CD1c-positive myeloid dendritic cell (primary cell): ENCODE measurements around the gene PGA4.
"Not testable (repeated sequence)": the region's sequence is repeated elsewhere in the genome, so short reads cannot be mapped to it uniquely, and the experiment has no call there.

Experiments used
- DNase-seq: peaks from one replicate; pipeline ENCODE4 v3.0.0-alpha.2; 2016; ENCODE audit errors: extremely low spot score

PGA4 gene

DNA sequence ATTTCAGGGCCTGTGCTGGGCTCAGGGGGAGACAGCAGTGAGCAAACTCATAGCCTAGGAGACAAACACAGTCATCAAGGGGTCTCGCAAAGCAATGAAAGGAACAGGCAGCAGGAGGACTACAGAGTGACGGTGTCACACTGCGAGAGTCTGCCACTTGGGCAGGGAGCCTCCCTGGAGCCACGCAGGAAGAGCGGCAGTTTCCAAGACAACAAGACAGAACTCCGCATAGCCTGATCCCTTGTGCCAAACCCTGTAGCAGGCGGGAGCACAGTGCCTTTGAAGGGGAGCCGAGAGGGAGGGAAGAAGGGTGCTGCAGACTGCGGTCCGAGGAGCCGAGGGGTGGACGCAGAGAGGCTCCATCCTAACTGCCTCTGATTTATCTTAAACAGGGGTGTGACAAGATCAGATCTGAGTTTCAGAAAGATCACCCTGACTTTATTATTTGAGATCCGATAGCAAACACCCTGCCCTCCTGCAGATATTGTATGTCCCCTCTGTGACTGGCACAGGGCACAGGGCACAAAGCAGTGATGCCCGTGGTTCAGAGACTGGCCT is 17.6 kb upstream of the PGA4 start:
- DNase-seq: not testable (repeated sequence)

DNA sequence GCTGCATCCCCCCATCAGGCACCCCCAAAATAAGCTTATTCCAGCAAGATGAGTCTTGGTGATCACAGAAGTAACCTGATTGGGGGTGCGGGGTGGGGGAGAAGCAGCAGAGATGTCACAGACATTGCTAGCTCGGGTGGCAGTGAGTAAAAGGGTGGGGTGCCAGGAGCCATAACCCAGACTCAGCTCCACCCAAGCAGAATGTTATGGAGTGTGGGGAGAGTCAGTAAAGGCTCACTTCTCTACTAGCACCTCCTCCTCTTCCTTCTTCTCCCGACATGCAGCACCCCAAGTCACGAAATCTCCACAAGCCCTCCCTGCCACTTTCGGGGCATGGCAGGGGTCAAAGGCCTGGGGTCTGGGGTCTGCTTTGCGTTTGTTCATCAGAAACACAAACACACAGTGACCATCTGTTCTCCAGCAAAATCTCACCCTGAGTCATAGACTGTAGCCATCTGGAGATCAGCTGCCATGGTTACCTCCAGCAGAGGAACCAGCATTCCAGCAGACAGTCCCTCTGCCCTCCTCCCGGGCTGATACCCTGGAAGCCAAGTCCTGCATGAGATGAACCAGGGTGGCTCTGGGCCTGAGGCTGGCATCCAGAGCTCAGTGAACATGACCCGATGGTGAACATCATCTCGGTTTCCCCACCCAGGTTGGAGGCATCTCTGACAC is 14.4 kb upstream of the PGA4 start:
- DNase-seq: not testable (repeated sequence)

- not testable (repeated sequence) for DNase-seq
Measured at GRCh38 chr11:61210629-61211028, 11.5 kb upstream of the PGA4 start.

GRCh38 chr11:61211327-61211952 is 10.7 kb upstream of the PGA4 start:
- not testable (repeated sequence) for DNase-seq

DNA sequence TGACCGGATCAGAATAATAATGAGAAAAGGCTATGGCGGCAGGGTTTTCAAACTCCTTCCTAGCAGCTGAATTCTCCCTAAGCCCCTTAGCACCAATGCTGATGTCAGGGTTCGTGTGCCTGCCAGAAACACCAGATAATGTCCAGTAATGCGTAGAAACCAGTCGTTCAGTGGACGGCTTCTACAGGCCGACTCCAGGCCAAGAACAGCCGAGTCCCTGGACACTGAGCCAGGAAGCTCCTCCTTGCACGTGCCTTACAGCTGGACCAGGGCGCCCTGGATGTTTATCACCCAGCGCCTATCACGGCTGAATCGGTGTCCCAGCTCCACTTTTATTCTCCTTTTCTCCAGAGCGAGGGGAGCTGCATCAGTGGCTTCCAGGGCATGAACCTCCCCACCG is 9.9 kb upstream of the PGA4 start:
- DNase-seq: not testable (repeated sequence)

DNA sequence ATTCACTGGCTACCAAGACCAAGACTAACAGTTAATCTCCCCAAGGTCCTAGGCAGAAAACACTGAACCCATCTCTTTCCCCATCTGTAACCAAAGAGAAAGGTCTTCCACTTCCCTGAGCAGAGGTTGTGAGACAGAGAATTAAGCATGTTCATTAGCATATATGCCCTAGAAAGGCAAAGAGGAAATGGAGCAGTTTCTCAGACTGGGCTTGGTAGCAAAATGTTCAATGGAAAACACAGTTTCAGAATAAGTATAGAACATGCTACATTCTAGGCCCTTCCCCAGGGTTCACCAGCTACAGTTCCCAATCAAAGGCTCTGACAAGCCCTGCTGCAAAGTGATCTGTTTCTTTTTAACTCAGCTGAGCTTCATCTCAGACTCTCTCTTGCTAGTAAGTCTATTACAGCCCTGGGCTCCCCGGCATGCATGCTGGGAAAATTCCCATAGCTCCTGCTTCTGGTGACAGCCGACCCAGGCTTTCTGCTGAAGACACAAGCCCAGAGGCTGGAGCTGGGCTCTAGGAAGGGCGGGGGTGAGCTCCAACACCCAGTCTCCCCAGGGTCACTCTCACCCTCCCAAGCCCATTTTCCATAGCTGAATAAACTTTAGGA is 8.3 kb upstream of the PGA4 start:
- DNase-seq: not testable (repeated sequence)

GRCh38 chr11:61218306-61218705 is 3.8 kb upstream of the PGA4 start:
- not testable (repeated sequence) for DNase-seq

- not testable (repeated sequence) for DNase-seq
Measured at GRCh38 chr11:61219016-61219415, 3.1 kb upstream of the PGA4 start.

- not testable (repeated sequence) for DNase-seq
Measured at GRCh38 chr11:61222692-61223091, 545 bp downstream of the PGA4 start.

DNA sequence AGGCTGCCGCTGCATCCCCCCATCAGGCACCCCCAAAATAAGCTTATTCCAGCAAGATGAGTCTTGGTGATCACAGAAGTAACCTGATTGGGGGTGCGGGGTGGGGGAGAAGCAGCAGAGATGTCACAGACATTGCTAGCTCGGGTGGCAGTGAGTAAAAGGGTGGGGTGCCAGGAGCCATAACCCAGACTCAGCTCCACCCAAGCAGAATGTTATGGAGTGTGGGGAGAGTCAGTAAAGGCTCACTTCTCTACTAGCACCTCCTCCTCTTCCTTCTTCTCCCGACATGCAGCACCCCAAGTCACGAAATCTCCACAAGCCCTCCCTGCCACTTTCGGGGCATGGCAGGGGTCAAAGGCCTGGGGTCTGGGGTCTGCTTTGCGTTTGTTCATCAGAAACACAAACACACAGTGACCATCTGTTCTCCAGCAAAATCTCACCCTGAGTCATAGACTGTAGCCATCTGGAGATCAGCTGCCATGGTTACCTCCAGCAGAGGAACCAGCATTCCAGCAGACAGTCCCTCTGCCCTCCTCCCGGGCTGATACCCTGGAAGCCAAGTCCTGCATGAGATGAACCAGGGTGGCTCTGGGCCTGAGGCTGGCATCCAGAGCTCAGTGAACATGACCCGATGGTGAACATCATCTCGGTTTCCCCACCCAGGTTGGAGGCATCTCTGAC is 4.5 kb downstream of the PGA4 start:
- DNase-seq: not testable (repeated sequence)

GRCh38 chr11:61229458-61229857 is 7.3 kb downstream of the PGA4 start:
- not testable (repeated sequence) for DNase-seq

GRCh38 chr11:61231033-61231432 is 8.9 kb downstream of the PGA4 start:
- not testable (repeated sequence) for DNase-seq

DNA sequence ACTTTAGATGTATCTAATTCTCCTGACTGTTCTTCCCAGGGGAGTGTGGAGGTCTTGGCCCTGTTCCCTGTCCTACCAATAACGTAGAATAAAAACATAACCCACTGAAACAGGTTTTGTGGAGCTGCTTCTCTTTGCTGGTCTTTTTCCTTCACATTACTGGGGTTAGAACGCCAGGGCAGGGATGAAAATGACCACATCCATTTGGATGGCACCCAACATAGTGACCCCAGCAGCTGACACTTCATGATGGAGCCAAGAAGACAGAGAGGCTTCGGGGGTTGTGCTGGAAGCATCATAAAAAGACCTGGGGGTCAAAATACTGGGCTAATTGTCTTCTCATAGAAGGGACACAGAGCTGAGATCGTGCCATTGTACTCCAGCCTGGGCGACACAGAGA is 9.4 kb downstream of the PGA4 start:
- not testable (repeated sequence) for DNase-seq

DNA sequence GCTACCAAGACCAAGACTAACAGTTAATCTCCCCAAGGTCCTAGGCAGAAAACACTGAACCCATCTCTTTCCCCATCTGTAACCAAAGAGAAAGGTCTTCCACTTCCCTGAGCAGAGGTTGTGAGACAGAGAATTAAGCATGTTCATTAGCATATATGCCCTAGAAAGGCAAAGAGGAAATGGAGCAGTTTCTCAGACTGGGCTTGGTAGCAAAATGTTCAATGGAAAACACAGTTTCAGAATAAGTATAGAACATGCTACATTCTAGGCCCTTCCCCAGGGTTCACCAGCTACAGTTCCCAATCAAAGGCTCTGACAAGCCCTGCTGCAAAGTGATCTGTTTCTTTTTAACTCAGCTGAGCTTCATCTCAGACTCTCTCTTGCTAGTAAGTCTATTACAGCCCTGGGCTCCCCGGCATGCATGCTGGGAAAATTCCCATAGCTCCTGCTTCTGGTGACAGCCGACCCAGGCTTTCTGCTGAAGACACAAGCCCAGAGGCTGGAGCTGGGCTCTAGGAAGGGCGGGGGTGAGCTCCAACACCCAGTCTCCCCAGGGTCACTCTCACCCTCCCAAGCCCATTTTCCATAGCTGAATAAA is 10.5 kb downstream of the PGA4 start:
- DNase-seq: not testable (repeated sequence)

DNA sequence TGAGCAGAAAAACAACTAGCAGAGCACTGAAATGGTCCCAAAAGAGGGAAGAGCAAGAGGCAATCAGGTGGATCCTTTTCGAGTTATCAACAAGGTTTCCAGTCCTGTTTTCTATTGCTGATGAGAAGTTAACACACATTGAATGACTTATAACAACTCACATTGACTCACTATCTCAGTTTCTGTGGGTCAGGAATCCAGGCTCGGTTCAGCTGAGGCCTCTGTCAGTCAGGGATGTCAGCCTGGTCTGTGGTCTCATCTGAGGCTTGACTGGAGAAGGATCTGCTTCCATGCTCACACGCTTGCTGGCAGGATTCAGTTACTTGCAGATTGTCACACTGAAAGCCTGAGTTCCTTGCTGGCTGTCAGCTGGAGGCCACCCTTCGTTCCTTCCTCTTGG is 15.0 kb downstream of the PGA4 start:
- not testable (repeated sequence) for DNase-seq

DNA sequence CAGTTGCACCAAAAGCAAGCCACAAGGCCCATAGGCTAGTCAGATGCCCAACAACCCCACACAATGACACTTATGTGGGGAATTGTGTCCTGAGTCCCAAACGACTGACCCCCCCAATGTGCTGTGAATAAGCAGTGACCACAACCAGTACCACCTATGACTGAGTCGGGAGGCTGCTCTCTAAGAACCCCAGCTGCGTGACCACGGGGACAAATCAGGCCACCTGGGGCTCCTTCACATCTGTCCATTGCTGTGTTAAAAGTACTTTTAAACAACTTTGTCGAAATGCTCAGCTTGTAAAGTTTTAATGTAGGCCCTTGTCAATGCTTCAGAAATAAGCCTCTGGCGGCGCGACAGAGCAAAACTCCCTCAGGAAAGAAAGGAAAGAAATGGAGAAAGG is 18.1 kb downstream of the PGA4 start:
- not testable (repeated sequence) for DNase-seq

DNA sequence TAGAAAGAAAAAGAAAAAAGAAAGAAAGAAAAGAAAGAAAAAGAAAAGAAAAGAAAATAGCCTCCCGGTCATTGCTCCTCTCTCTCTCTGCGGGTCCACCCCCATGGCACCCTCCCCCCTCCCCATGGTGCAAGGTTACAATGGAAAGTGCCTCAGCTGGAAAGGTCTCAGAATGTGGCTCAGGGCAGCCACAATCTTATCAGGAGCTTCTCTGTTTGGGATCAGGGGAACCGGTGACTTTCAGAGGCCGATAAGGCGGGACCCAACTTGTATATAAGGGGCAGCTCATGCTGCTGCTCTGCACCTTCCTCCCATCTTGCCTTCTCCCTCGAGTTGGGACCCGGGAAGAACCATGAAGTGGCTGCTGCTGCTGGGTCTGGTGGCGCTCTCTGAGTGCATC is 18.7 kb downstream of the PGA4 start, which contains the start of gene PGA5:
Gene PGA5, plus strand, starts transcription at position 301 of the 400 bp plus-strand sequence. Its CDS starts 52 bp downstream, at position 353.
- not testable (repeated sequence) for DNase-seq

- not testable (repeated sequence) for DNase-seq
Measured at GRCh38 chr11:61241526-61241925, 19.4 kb downstream of the PGA4 start.

GRCh38 chr11:61245284-61245964 is 23.3 kb downstream of the PGA4 start:
- DNase-seq: not testable (repeated sequence)

DNA sequence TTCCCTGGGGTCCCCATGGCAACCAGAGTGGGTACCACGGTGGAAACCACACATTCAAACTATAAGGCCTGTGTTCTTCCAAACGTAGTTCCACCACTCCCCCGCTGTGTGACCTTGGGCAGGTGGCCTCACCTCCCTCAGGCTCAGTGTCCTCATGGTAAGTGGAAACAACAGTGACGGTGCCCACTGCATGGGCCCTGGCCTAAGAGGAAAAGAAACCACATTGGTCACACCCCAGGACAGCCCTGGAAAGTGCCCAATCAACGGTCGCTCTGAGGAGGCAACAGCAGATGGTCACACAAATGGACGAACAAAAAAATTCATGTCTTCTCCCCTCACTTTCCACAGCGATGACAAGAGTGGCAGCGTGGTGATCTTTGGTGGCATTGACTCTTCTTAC is 25.9 kb downstream of the PGA4 start:
- not testable (repeated sequence) for DNase-seq

DNA sequence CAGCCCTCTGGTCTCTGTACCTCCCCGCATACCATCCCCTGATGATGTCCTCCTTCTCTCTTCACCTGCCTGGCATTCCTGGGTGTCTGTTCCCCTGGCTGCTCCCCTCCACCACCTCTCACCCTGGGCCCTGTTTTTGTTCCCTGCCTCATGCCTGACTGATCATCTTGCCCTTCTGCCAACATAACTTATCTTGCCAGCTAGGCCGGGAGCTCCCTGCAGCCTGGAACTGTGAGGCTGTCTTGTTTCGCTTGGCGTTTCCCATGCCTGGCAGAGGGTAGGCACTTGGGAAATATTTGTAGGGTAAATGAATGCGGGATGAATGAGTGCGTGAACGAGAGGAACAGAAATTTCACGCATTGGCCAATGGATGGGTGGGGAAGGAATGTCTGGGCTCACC is 27.1 kb downstream of the PGA4 start:
- DNase-seq: not testable (repeated sequence)
